Keratinocyte (primary cell): Measurements from ENCODE around the gene DCT.

Experiments used
- CTCF ChIP-seq, 3 experiments: IDR thresholded peaks in 1 of 3; conservative IDR thresholded peaks in 1 of 3; optimal IDR thresholded peaks in 1 of 3; 2 replicates in 2 of 3; 3 replicates in 1 of 3; pipeline versions ENCODE3 to v1.5.1; 2011; ENCODE audit warnings: low read length in 3 of 3, mild to moderate bottlenecking in 3 of 3, moderate library complexity in 2 of 3, control low read depth in 1 of 3, inconsistent platforms in 1 of 3; ENCODE audit not compliant: insufficient read depth in 2 of 3; ENCODE audit errors: extremely low read depth in 1 of 3
- EZH2 ChIP-seq: IDR thresholded peaks from one replicate; pipeline ENCODE4 v1.6.1; 2012; ENCODE audit warnings: inconsistent platforms, mild to moderate bottlenecking, low read length, moderate library complexity

GRCh38 chr13:94390881-94391280 lies 88.6 kb downstream of the DCT start:
- TF ChIP-seq CTCF (optimal IDR thresholded peaks at IDR 0.05 in 1 of 3, IDR thresholded peaks at IDR 0.05 in 1 of 3, conservative IDR thresholded peaks at IDR 0.05 in 1 of 3; ENCODE audit: extremely low read depth in 1 of 3, insufficient read depth in 2 of 3, low read length in 3 of 3): no peak
- no peak for TF ChIP-seq EZH2
